HepG2 (cell line): ENCODE results near the gene ARHGEF3. TPM values are rescaled to one million over a fixed set of nuclear protein-coding genes. Genes with fewer than 3 reads are reported as not detected.

Source experiments
- CEBPG ChIP-seq: IDR thresholded peaks from 2 replicates; pipeline ENCODE4 v1.6.1; 2016
- EZH2 ChIP-seq: conservative IDR thresholded peaks from 2 replicates; pipeline ENCODE4 v1.6.1; 2012; ENCODE audit warnings: mild to moderate bottlenecking, low read depth, low read length, moderate library complexity
- HDAC2 ChIP-seq: sonication (generic); formaldehyde crosslinking; IDR thresholded peaks from 2 replicates; pipeline ENCODE4 v1.4.0; 2020; ENCODE audit warnings: missing genetic modification reagents
- SMAD9 ChIP-seq: sonication (generic); formaldehyde crosslinking; IDR thresholded peaks from 2 replicates; pipeline ENCODE4 v1.5.1; 2020; ENCODE audit warnings: mild to moderate bottlenecking, missing genetic modification reagents
- SOX5 ChIP-seq: IDR thresholded peaks from 2 replicates; pipeline ENCODE4 v1.6.1; 2016; ENCODE audit warnings: borderline replicate concordance
- STAT5B ChIP-seq: sonication (generic); formaldehyde crosslinking; IDR thresholded peaks from 2 replicates; pipeline ENCODE4 v1.4.0; 2020; ENCODE audit warnings: missing genetic modification reagents
- ZIK1 ChIP-seq: sonication (generic); formaldehyde crosslinking; IDR thresholded peaks from 2 replicates; pipeline ENCODE4 v1.5.0; 2020; ENCODE audit warnings: mild to moderate bottlenecking, low read depth, missing genetic modification reagents, borderline replicate concordance
- ZNF333 ChIP-seq: sonication (generic); formaldehyde crosslinking; IDR thresholded peaks from 2 replicates; pipeline ENCODE4 v1.4.0; 2020; ENCODE audit warnings: mild to moderate bottlenecking, missing genetic modification reagents, borderline replicate concordance
- ZNF432 ChIP-seq: sonication (generic); formaldehyde crosslinking; IDR thresholded peaks from 2 replicates; pipeline ENCODE4 v1.5.0; 2020; ENCODE audit warnings: missing genetic modification reagents, mild to moderate bottlenecking, borderline replicate concordance
- ZNF652 ChIP-seq: IDR thresholded peaks from 2 replicates; pipeline ENCODE4 v1.6.1; 2016; ENCODE audit warnings: low read depth, borderline replicate concordance
- polyA plus RNA-seq, 8 experiments: library from polyadenylated mRNA; depleted of rRNA in 3 of 8; stranded (reverse) in 7 of 8; unstranded in 1 of 8; fragments of >200 nt; fragmentation: Illumina TruSeq in 4 of 8; extraction: Trizol in 4 of 8; gene quantifications; 2 replicates each; pipeline versions ENCODE4 v1.2.1 to v1.2.3, GENCODE V29; 2011 to 2016; ENCODE audit warnings: low read depth in 4 of 8, missing spikeins in 1 of 8, mixed read lengths in 1 of 8; ENCODE audit not compliant: insufficient read depth in 1 of 8
- total RNA-seq, 5 experiments: library from RNA; depleted of rRNA; stranded (reverse); fragments of >200 nt; fragmentation: Illumina TruSeq; extraction: Trizol; gene quantifications; 2 replicates each; pipeline ENCODE4 v1.2.3, GENCODE V29; 2016; ENCODE audit warnings: low read depth in 1 of 5
- TF ChIP-seq, protein P1 (sequence below): sonication (generic); formaldehyde crosslinking; IDR thresholded peaks from 2 replicates; pipeline ENCODE4 v1.4.0; 2020; ENCODE audit warnings: missing genetic modification reagents
- TF ChIP-seq, protein P2 (sequence below): sonication (generic); formaldehyde crosslinking; IDR thresholded peaks from 2 replicates; pipeline ENCODE4 v1.5.0; 2020; ENCODE audit warnings: mild to moderate bottlenecking, missing genetic modification reagents
- TF ChIP-seq, protein P3 (sequence below): sonication (generic); formaldehyde crosslinking; IDR thresholded peaks from 2 replicates; pipeline ENCODE4 v1.4.0; 2020; ENCODE audit warnings: missing genetic modification reagents
- TF ChIP-seq, protein P4 (sequence below): sonication (generic); formaldehyde crosslinking; IDR thresholded peaks from 2 replicates; pipeline ENCODE4 v1.5.1; 2020; ENCODE audit warnings: missing genetic modification reagents, mild to moderate bottlenecking, borderline replicate concordance
- TF ChIP-seq, protein P5 (sequence below): IDR thresholded peaks from 2 replicates; pipeline ENCODE4 v1.6.1; 2016; ENCODE audit warnings: missing genetic modification reagents, missing compliant biosample characterization
- TF ChIP-seq, protein P6 (sequence below): sonication (generic); formaldehyde crosslinking; IDR thresholded peaks from 2 replicates; pipeline ENCODE4 v1.4.0; 2020; ENCODE audit warnings: mild to moderate bottlenecking, missing genetic modification reagents
- TF ChIP-seq, protein P7 (sequence below): sonication (generic); formaldehyde crosslinking; IDR thresholded peaks from 2 replicates; pipeline ENCODE4 v1.4.0; 2020; ENCODE audit warnings: missing genetic modification reagents; ENCODE audit errors: not compliant biosample characterization

Gene ARHGEF3
- total and polyA plus RNA-seq, 2 of the 13 experiments (the other 11 are each of a cell fraction or from before 2014, with no cell fraction given), result 14.8 to 23.1 TPM

DNA sequence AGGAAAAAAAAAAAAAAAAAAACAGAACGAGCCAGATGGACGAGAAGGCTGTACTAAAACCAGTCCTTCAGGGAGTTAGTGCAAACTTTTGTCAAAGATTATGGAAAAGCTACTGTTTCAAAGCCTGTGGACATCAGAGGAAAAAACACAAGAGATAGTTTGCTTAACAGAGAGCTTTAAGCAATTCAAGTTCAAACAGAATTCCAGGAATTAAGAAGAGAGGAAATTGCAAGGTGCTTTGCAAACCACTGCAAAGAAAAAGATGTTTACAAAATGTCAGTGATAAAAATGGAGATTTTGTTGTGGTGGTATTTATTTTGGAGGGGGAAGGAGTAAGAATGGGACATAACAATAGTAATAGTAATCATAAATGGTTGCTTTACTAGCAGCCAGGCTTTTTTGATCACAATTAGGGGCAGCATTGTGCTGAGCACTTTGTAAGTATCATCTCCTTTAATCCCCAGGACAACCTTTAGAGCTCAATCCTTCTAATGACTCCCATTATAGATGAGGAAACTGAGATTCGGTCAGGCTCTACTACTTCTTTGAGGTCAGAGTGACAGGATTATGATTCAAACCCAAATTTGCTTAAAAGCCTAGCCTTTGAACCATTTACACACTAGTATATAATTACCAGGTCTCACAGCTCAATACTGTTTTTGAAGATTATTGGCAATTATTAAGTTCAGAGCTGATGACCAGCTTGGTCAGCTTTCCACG lies 22.4 kb upstream of the ARHGEF3 start (continued):
- TF ChIP-seq, protein P1, sequence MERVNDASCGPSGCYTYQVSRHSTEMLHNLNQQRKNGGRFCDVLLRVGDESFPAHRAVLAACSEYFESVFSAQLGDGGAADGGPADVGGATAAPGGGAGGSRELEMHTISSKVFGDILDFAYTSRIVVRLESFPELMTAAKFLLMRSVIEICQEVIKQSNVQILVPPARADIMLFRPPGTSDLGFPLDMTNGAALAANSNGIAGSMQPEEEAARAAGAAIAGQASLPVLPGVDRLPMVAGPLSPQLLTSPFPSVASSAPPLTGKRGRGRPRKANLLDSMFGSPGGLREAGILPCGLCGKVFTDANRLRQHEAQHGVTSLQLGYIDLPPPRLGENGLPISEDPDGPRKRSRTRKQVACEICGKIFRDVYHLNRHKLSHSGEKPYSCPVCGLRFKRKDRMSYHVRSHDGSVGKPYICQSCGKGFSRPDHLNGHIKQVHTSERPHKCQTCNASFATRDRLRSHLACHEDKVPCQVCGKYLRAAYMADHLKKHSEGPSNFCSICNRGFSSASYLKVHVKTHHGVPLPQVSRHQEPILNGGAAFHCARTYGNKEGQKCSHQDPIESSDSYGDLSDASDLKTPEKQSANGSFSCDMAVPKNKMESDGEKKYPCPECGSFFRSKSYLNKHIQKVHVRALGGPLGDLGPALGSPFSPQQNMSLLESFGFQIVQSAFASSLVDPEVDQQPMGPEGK (CRISPR knock-in tag), result no peak
- peak; percentile 28; the same call in 1 of the 2 replicates for TF ChIP-seq HDAC2 (CRISPR knock-in tag)
- TF ChIP-seq ZIK1, result no peak
- TF ChIP-seq CEBPG (CRISPR knock-in tag), result peak; percentile 47; the same call in 1 of the 2 replicates
- TF ChIP-seq, protein P2, sequence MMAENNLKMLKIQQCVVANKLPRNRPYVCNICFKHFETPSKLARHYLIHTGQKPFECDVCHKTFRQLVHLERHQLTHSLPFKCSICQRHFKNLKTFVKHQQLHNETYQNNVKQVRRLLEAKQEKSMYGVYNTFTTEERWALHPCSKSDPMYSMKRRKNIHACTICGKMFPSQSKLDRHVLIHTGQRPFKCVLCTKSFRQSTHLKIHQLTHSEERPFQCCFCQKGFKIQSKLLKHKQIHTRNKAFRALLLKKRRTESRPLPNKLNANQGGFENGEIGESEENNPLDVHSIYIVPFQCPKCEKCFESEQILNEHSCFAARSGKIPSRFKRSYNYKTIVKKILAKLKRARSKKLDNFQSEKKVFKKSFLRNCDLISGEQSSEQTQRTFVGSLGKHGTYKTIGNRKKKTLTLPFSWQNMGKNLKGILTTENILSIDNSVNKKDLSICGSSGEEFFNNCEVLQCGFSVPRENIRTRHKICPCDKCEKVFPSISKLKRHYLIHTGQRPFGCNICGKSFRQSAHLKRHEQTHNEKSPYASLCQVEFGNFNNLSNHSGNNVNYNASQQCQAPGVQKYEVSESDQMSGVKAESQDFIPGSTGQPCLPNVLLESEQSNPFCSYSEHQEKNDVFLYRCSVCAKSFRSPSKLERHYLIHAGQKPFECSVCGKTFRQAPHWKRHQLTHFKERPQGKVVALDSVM (CRISPR knock-in tag), result no peak
- no peak for TF ChIP-seq ZNF652 (CRISPR knock-in tag)
- TF ChIP-seq SOX5 (CRISPR knock-in tag), result peak; percentile 52; the same call in 1 of the 2 replicates
- TF ChIP-seq SMAD9 (CRISPR knock-in tag), result no peak
- TF ChIP-seq, protein P3, sequence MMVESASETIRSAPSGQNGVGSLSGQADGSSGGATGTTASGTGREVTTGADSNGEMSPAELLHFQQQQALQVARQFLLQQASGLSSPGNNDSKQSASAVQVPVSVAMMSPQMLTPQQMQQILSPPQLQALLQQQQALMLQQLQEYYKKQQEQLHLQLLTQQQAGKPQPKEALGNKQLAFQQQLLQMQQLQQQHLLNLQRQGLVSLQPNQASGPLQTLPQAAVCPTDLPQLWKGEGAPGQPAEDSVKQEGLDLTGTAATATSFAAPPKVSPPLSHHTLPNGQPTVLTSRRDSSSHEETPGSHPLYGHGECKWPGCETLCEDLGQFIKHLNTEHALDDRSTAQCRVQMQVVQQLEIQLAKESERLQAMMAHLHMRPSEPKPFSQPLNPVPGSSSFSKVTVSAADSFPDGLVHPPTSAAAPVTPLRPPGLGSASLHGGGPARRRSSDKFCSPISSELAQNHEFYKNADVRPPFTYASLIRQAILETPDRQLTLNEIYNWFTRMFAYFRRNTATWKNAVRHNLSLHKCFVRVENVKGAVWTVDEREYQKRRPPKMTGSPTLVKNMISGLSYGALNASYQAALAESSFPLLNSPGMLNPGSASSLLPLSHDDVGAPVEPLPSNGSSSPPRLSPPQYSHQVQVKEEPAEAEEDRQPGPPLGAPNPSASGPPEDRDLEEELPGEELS (CRISPR knock-in tag), result peak; percentile 70
- no peak for TF ChIP-seq ZNF432 (CRISPR knock-in tag)
- TF ChIP-seq, protein P4, sequence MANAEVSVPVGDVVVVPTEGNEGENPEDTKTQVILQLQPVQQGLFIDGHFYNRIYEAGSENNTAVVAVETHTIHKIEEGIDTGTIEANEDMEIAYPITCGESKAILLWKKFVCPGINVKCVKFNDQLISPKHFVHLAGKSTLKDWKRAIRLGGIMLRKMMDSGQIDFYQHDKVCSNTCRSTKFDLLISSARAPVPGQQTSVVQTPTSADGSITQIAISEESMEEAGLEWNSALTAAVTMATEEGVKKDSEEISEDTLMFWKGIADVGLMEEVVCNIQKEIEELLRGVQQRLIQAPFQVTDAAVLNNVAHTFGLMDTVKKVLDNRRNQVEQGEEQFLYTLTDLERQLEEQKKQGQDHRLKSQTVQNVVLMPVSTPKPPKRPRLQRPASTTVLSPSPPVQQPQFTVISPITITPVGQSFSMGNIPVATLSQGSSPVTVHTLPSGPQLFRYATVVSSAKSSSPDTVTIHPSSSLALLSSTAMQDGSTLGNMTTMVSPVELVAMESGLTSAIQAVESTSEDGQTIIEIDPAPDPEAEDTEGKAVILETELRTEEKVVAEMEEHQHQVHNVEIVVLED, result no peak
- no peak for TF ChIP-seq STAT5B (CRISPR knock-in tag)
- TF ChIP-seq, protein P5, sequence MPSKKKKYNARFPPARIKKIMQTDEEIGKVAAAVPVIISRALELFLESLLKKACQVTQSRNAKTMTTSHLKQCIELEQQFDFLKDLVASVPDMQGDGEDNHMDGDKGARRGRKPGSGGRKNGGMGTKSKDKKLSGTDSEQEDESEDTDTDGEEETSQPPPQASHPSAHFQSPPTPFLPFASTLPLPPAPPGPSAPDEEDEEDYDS, result no peak
- TF ChIP-seq EZH2, result no peak
- TF ChIP-seq, protein P6, sequence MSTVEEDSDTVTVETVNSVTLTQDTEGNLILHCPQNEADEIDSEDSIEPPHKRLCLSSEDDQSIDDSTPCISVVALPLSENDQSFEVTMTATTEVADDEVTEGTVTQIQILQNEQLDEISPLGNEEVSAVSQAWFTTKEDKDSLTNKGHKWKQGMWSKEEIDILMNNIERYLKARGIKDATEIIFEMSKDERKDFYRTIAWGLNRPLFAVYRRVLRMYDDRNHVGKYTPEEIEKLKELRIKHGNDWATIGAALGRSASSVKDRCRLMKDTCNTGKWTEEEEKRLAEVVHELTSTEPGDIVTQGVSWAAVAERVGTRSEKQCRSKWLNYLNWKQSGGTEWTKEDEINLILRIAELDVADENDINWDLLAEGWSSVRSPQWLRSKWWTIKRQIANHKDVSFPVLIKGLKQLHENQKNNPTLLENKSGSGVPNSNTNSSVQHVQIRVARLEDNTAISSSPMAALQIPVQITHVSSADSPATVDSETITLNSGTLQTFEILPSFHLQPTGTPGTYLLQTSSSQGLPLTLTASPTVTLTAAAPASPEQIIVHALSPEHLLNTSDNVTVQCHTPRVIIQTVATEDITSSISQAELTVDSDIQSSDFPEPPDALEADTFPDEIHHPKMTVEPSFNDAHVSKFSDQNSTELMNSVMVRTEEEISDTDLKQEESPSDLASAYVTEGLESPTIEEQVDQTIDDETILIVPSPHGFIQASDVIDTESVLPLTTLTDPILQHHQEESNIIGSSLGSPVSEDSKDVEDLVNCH (CRISPR knock-in tag), result no peak
- TF ChIP-seq, protein P7, sequence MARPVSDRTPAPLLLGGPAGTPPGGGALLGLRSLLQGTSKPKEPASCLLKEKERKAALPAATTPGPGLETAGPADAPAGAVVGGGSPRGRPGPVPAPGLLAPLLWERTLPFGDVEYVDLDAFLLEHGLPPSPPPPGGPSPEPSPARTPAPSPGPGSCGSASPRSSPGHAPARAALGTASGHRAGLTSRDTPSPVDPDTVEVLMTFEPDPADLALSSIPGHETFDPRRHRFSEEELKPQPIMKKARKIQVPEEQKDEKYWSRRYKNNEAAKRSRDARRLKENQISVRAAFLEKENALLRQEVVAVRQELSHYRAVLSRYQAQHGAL, result no peak
- no peak for TF ChIP-seq ZNF333
